ENCODE data around the gene TMEM129.

Gene TMEM129

DNA sequence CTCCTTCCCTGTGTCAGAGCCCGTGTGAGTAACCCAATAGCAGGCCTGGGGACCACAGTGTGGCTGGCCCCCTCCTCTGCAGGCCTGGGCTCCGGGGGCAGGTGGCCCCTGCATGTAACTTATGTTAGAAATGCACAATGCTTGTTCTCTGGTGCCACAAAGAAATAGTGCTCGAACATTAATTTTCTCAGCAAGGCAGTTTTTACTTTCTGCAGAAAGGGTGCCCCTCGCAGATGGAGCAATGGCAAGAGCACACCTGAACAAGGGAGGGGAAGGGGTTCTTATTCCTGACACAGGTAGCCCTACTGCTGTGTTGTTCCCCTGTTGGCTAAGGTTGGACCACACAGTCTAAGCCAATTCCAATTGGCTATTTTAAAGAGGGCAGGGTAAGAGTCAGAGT lies 17.3 kb upstream of the TMEM129 start:
- H3K4me3 ChIP-seq (ENCODE audit: low read depth, low read length), result no peak overlapping the region
- no peak for DNase-seq (ENCODE audit: low read depth)
- TF ChIP-seq MYC (IDR thresholded peaks at IDR 0.05; ENCODE audit: low read depth, low read length) (no peak), CTCF (IDR thresholded peaks at IDR 0.05; ENCODE audit: low read depth, low read length) (no peak), POLR2A (IDR thresholded peaks at IDR 0.05; ENCODE audit: extremely low read depth, insufficient read length) (no peak), MAX (IDR thresholded peaks at IDR 0.05; ENCODE audit: low read depth, low read length) (no peak)

DNA sequence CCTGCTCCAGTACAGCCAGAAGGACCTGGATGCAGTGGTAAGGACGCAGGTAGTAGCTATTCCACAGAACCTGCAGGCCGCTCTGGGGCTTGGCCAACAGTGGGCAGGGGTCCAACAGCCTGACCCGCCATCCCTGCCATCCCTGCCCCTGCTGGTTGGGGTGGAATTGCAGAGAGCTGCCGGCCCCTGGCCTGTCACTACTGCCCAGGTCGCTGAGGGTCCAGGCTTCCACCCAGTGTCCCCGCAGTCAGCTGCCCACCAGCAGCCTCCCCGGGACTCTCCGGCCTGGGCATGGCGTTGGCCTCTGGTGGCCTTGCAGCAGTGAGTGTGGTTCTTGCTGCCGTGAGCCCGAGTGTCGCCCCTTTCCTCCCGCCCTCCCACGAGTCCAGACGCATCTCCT lies 16.5 kb upstream of the TMEM129 start:
- no peak for DNase-seq (ENCODE audit: low read depth)
- no peak overlapping the region for H3K4me3 ChIP-seq (ENCODE audit: low read depth, low read length)
- TF ChIP-seq MYC (IDR thresholded peaks at IDR 0.05; ENCODE audit: low read depth, low read length), result no peak
- no peak for TF ChIP-seq MAX (IDR thresholded peaks at IDR 0.05; ENCODE audit: low read depth, low read length)
- TF ChIP-seq CTCF (IDR thresholded peaks at IDR 0.05; ENCODE audit: low read depth, low read length), result no peak
- no peak for TF ChIP-seq POLR2A (IDR thresholded peaks at IDR 0.05; ENCODE audit: extremely low read depth, insufficient read length)

DNA sequence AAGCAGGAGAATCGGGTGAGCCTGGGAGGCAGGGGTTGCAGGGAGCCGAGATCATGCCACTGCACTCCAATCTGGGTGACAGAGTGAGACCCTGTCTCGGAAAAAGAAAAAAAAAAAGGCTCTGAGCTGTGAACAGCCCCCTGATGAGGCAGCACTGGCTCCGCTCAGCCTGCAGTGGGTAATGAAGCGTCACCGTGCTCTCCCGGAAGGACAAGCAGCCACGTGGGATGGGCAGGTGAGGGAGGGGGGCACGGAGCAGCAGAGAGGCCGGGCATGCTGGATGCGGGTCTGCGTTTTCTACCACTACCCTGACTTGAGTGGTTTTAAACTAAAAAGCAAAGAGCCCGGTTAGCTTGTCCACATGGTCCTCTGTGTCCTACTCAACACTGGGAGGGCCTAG lies 15.7 kb upstream of the TMEM129 start:
- no peak for DNase-seq (ENCODE audit: low read depth)
- H3K4me3 ChIP-seq (ENCODE audit: low read depth, low read length), result no peak overlapping the region
- no peak for TF ChIP-seq MYC (IDR thresholded peaks at IDR 0.05; ENCODE audit: low read depth, low read length)
- TF ChIP-seq CTCF (IDR thresholded peaks at IDR 0.05; ENCODE audit: low read depth, low read length), result no peak
- TF ChIP-seq MAX (IDR thresholded peaks at IDR 0.05; ENCODE audit: low read depth, low read length), result no peak
- TF ChIP-seq POLR2A (IDR thresholded peaks at IDR 0.05; ENCODE audit: extremely low read depth, insufficient read length), result no peak

- no peak for DNase-seq (ENCODE audit: low read depth)
- no peak for TF ChIP-seq POLR2A (IDR thresholded peaks at IDR 0.05; ENCODE audit: extremely low read depth, insufficient read length)
- TF ChIP-seq MYC (IDR thresholded peaks at IDR 0.05; ENCODE audit: low read depth, low read length), result no peak
- H3K4me3 ChIP-seq (ENCODE audit: low read depth, low read length), result no peak overlapping the region
Observed at GRCh38 chr4:1735215-1735614, 14.1 kb upstream of the TMEM129 start.

DNA sequence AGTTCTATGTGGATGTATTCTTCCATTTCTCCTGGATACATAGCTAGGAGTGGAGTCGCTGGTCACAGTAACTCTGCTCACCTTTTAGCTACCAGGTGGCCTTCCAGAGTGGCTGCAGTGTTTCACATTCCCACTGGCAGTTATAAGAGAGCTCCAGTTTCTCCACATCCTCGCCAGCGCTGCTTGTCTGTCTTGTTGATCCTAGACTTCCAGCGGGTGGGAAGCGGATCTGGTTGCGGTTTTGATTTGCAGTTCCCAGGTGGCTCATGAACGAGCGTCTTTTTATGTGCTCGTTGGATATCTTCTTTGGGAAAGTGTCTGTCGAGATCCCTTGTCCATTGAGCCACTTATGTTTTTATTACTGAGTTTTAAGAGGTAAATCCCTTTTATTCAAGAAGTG lies 11.8 kb upstream of the TMEM129 start:
- no peak overlapping the region for H3K4me3 ChIP-seq (ENCODE audit: low read depth, low read length)
- TF ChIP-seq POLR2A (IDR thresholded peaks at IDR 0.05; ENCODE audit: extremely low read depth, insufficient read length), result no peak
- TF ChIP-seq CTCF (IDR thresholded peaks at IDR 0.05; ENCODE audit: low read depth, low read length), result no peak
- TF ChIP-seq MYC (IDR thresholded peaks at IDR 0.05; ENCODE audit: low read depth, low read length), result no peak
- TF ChIP-seq MAX (IDR thresholded peaks at IDR 0.05; ENCODE audit: low read depth, low read length), result no peak
- DNase-seq (ENCODE audit: low read depth), result no peak

DNA sequence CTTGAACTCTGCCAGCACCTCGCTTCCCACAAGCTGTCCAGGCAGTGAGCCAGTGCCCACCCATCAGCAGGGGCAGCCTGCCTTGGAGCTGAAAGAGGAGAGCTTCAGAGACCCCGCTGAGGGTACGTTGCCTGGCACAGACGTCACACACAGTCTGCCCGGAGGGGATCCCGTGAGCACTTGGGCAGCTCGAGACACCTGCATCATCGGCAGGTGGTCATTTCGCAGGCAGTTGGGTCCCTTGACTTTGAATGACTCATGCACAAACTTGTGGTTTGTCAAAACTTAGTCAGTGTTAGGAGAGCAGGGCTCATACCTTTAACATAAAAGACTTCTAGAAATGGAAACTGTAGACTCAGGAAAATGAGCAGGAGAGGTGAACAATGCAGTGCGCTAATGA lies 10.1 kb upstream of the TMEM129 start:
- no peak for DNase-seq (ENCODE audit: low read depth)
- H3K4me3 ChIP-seq (ENCODE audit: low read depth, low read length), result no peak overlapping the region
- TF ChIP-seq POLR2A (IDR thresholded peaks at IDR 0.05; ENCODE audit: extremely low read depth, insufficient read length), result no peak
- no peak for TF ChIP-seq MAX (IDR thresholded peaks at IDR 0.05; ENCODE audit: low read depth, low read length)
- no peak for TF ChIP-seq CTCF (IDR thresholded peaks at IDR 0.05; ENCODE audit: low read depth, low read length)

All from NB4 (cell line).